HepG2 (cell line): Measurements from ENCODE around the gene MACROD2. TPM values are rescaled to one million over a fixed set of nuclear protein-coding genes. Genes with fewer than 3 reads are reported as not detected.

Experiments
- ATF4 ChIP-seq, 2 experiments: fragments of 450-650 bp in 1 of 2; sonication (generic) in 1 of 2; formaldehyde crosslinking; IDR thresholded peaks; 2 replicates each; pipeline versions ENCODE4 v1.5.0 to v1.8.0; 2020 to 2022; ENCODE audit warnings: mild to moderate bottlenecking in 1 of 2, missing genetic modification reagents in 1 of 2
- CEBPB ChIP-seq: IDR thresholded peaks from 2 replicates; pipeline ENCODE4 v1.6.1; 2011; ENCODE audit warnings: low read depth, low read length, improper control_type of control experiment, borderline replicate concordance
- CHD2 ChIP-seq: IDR thresholded peaks from 2 replicates; pipeline ENCODE4 v1.6.1; 2011; ENCODE audit warnings: low read depth, low read length, improper control_type of control experiment
- DRAP1 ChIP-seq: IDR thresholded peaks from 2 replicates; pipeline ENCODE4 v1.6.1; 2016; ENCODE audit warnings: missing genetic modification reagents, missing compliant biosample characterization
- ESRRA ChIP-seq: sonication (generic); formaldehyde crosslinking; IDR thresholded peaks from 2 replicates; pipeline ENCODE4 v1.5.1; 2020; ENCODE audit warnings: mild to moderate bottlenecking, low read depth, missing genetic modification reagents
- GABPB1 ChIP-seq: IDR thresholded peaks from 2 replicates; pipeline ENCODE4 v1.6.1; 2016; ENCODE audit warnings: mild to moderate bottlenecking, missing genetic modification reagents, moderate library complexity, missing compliant biosample characterization
- HMG20B ChIP-seq: conservative IDR thresholded peaks from 2 replicates; pipeline ENCODE4 v1.6.1; 2016; ENCODE audit warnings: missing genetic modification reagents, missing compliant biosample characterization
- JUN ChIP-seq: sonication (generic); formaldehyde crosslinking; IDR thresholded peaks from 2 replicates; pipeline ENCODE4 v1.4.0; 2020; ENCODE audit warnings: mild to moderate bottlenecking, missing genetic modification reagents
- KAT8 ChIP-seq: IDR thresholded peaks from 2 replicates; pipeline ENCODE4 v1.6.1; 2016; ENCODE audit warnings: missing genetic modification reagents, missing compliant biosample characterization
- KLF12 ChIP-seq: sonication (generic); formaldehyde crosslinking; IDR thresholded peaks from 2 replicates; pipeline ENCODE4 v1.4.0; 2020; ENCODE audit warnings: missing genetic modification reagents, borderline replicate concordance
- MED8 ChIP-seq: sonication (generic); formaldehyde crosslinking; IDR thresholded peaks from 2 replicates; pipeline ENCODE4 v1.8.1; 2023; ENCODE audit warnings: mild to moderate bottlenecking, missing genetic modification reagents; ENCODE audit not compliant: insufficient replicate concordance
- NONO ChIP-seq, 2 experiments: fragments of 450-650 bp in 1 of 2; sonication (generic) in 1 of 2; formaldehyde crosslinking in 1 of 2; IDR thresholded peaks in 1 of 2; conservative IDR thresholded peaks in 1 of 2; 2 replicates each; pipeline versions ENCODE4 v1.6.1 to v1.8.0; 2017 to 2022; ENCODE audit warnings: mild to moderate bottlenecking in 1 of 2, missing genetic modification reagents in 1 of 2, moderate library complexity in 1 of 2
- PPARG ChIP-seq: conservative IDR thresholded peaks from 2 replicates; pipeline ENCODE4 v1.6.1; 2016; ENCODE audit warnings: missing biosample characterization, missing genetic modification reagents
- SMARCC2 ChIP-seq: fragments of 450-650 bp; IDR thresholded peaks from 2 replicates; pipeline ENCODE4 v1.6.1; 2017; ENCODE audit warnings: antibody characterized with exemption, mild to moderate bottlenecking
- TEAD3 ChIP-seq: optimal IDR thresholded peaks from 2 replicates; pipeline ENCODE3; 2016; ENCODE audit warnings: borderline replicate concordance
- ZBTB8A ChIP-seq: sonication (generic); formaldehyde crosslinking; IDR thresholded peaks from 2 replicates; pipeline ENCODE4 v1.4.0; 2020; ENCODE audit warnings: mild to moderate bottlenecking, low read depth, missing genetic modification reagents, borderline replicate concordance
- ZNF138 ChIP-seq: sonication (generic); formaldehyde crosslinking; IDR thresholded peaks from 2 replicates; pipeline ENCODE4 v1.5.0; 2020; ENCODE audit warnings: mild to moderate bottlenecking, low read depth, missing genetic modification reagents
- ZNF337 ChIP-seq: sonication (generic); formaldehyde crosslinking; IDR thresholded peaks from 2 replicates; pipeline ENCODE4 v1.5.1; 2020; ENCODE audit warnings: missing genetic modification reagents, low read depth, mild to moderate bottlenecking, borderline replicate concordance
- ZNF510 ChIP-seq: sonication (generic); formaldehyde crosslinking; IDR thresholded peaks from 2 replicates; pipeline ENCODE4 v1.4.0; 2020; ENCODE audit warnings: low read depth, mild to moderate bottlenecking, missing genetic modification reagents
- ZNF552 ChIP-seq: sonication (generic); formaldehyde crosslinking; IDR thresholded peaks from 2 replicates; pipeline ENCODE4 v1.9.0; 2022; ENCODE audit warnings: missing genetic modification reagents, mild to moderate bottlenecking, borderline replicate concordance
- ZNF687 ChIP-seq: sonication (generic); formaldehyde crosslinking; IDR thresholded peaks from 2 replicates; pipeline ENCODE4 v1.5.1; 2020; ENCODE audit warnings: mild to moderate bottlenecking, missing genetic modification reagents, moderate library complexity
- ZNF777 ChIP-seq: sonication (generic); formaldehyde crosslinking; IDR thresholded peaks from 2 replicates; pipeline ENCODE4 v1.4.0; 2020; ENCODE audit warnings: missing genetic modification reagents
- polyA plus RNA-seq, 8 experiments: library from polyadenylated mRNA; depleted of rRNA in 3 of 8; stranded (reverse) in 7 of 8; unstranded in 1 of 8; fragments of >200 nt; fragmentation: Illumina TruSeq in 4 of 8; extraction: Trizol in 4 of 8; gene quantifications; 2 replicates each; pipeline versions ENCODE4 v1.2.1 to v1.2.3, GENCODE V29; 2011 to 2016; ENCODE audit warnings: low read depth in 4 of 8, missing spikeins in 1 of 8, mixed read lengths in 1 of 8; ENCODE audit not compliant: insufficient read depth in 1 of 8
- total RNA-seq, 5 experiments: library from RNA; depleted of rRNA; stranded (reverse); fragments of >200 nt; fragmentation: Illumina TruSeq; extraction: Trizol; gene quantifications; 2 replicates each; pipeline ENCODE4 v1.2.3, GENCODE V29; 2016; ENCODE audit warnings: low read depth in 1 of 5
- TF ChIP-seq, protein P1 (sequence below): sonication (generic); formaldehyde crosslinking; IDR thresholded peaks from 2 replicates; pipeline ENCODE4 v1.5.0; 2020; ENCODE audit warnings: missing genetic modification reagents

The MACROD2 gene
- total and polyA plus RNA-seq, 2 of the 13 experiments (the other 11 are each of a cell fraction or from before 2014, with no cell fraction given) = 0.13 to 0.51 TPM

DNA sequence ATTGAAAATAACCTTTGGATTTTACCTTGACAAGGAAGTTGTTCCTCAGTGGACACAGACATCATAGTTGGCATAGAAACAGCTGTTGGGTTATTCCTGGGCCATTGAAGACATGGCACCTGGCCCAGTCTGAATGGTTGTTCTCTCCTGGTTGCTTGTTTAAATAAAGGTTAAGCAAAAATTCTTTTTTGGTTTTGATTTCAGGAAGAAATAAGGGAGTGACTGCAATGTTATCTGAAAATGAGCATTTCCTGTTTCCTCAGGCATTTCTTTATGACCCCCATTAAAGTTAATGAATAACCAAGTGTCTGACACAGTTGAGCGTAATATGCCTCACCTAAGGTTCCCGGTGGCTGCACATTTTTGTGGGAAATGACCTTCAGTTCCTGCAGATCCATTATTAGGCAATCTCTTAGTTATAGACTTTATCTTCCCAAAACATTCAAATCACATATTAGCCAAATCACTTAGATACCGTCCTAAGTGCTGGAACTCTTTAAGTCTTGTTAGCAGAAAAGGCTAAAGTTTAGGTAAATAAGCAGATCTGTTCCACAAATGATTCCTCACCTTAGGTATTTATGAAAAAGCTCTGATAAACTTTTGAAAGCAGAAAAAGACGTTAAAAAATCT, 990.8 kb downstream of the MACROD2 start (continued):
- TF ChIP-seq MED8 (CRISPR knock-in tag) (peak; percentile 71), ZNF337 (CRISPR knock-in tag) (no peak), ESRRA (CRISPR knock-in tag) (peak; percentile 65; the same call in 1 of the 2 replicates), TEAD3 (CRISPR knock-in tag) (peak; percentile 89), CEBPB (peak; percentile 96), DRAP1 (CRISPR knock-in tag) (peak; percentile 85), ZNF138 (CRISPR knock-in tag) (no peak), ZNF687 (no peak), GABPB1 (CRISPR knock-in tag) (peak; percentile 61), ZBTB8A (CRISPR knock-in tag) (no peak), HMG20B (no peak; the same call in none of the 2 replicates), ZNF510 (CRISPR knock-in tag) (no peak), PPARG (CRISPR knock-in tag) (no peak; the same call in 1 of the 2 replicates), JUN (CRISPR knock-in tag) (no peak), NONO (IDR thresholded peaks at IDR 0.05) (no peak), NONO (CRISPR knock-in tag; conservative IDR thresholded peaks at IDR 0.05) (peak; percentile 30; the same call in 1 of the 2 replicates), SMARCC2 (no peak), ATF4 (CRISPR knock-in tag; IDR thresholded peaks at IDR 0.05) (peak in 1 of 2 experiments; percentile 85; a peak in 2 of 4 replicates), ZNF552 (CRISPR knock-in tag) (no peak), KAT8 (CRISPR knock-in tag) (peak; percentile 67), KLF12 (CRISPR knock-in tag) (peak; percentile 21; the same call in 1 of the 2 replicates), CHD2 (no peak), ZNF777 (CRISPR knock-in tag) (0 out of 2 replicates have a peak, but pooled peaks have one; percentile 30)
- TF ChIP-seq, protein P1, sequence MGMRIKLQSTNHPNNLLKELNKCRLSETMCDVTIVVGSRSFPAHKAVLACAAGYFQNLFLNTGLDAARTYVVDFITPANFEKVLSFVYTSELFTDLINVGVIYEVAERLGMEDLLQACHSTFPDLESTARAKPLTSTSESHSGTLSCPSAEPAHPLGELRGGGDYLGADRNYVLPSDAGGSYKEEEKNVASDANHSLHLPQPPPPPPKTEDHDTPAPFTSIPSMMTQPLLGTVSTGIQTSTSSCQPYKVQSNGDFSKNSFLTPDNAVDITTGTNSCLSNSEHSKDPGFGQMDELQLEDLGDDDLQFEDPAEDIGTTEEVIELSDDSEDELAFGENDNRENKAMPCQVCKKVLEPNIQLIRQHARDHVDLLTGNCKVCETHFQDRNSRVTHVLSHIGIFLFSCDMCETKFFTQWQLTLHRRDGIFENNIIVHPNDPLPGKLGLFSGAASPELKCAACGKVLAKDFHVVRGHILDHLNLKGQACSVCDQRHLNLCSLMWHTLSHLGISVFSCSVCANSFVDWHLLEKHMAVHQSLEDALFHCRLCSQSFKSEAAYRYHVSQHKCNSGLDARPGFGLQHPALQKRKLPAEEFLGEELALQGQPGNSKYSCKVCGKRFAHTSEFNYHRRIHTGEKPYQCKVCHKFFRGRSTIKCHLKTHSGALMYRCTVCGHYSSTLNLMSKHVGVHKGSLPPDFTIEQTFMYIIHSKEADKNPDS (CRISPR knock-in tag) = no peak
